ENCODE data around the gene GAA. TPM values are rescaled to one million over a fixed set of nuclear protein-coding genes. Genes with fewer than 3 reads are reported as not detected.

Gene GAA
- total RNA-seq, 2 experiments from 2014 or later, result 43.2 to 51.6 TPM

GRCh38 chr17:80105762-80106161 is 4.4 kb downstream of the GAA start:
- no peak for TF ChIP-seq EZH2phosphoT487 (IDR thresholded peaks at IDR 0.05; ENCODE audit: borderline replicate concordance, low read depth, low read length)
- TF ChIP-seq CTCF (conservative IDR thresholded peaks at IDR 0.05; ENCODE audit: low read length), result no peak
- Histone ChIP-seq H3K9me3 (ENCODE audit: low read length) (no peaks in the 10 kb centered on the region), H3K27ac (ENCODE audit: low read depth, low read length, poor library complexity, severe bottlenecking) (no peak overlapping the region), H2AFZ (ENCODE audit: low read length) (no peak overlapping the region), H3K4me3 (ENCODE audit: low read depth, low read length, poor library complexity, severe bottlenecking) (no peak overlapping the region), H3K9me2 (ENCODE audit: insufficient read depth, low read length) (no peaks in the 10 kb centered on the region), H4K20me1 (ENCODE audit: insufficient read depth, low read length) (no peaks in the 10 kb centered on the region), H3K79me2 (ENCODE audit: insufficient read depth, low read depth, low read length) (no peaks in the 10 kb centered on the region), H3K4me2 (ENCODE audit: low read length) (no peak overlapping the region), H3K36me3 (ENCODE audit: insufficient read depth, low read length) (no peaks in the 10 kb centered on the region), H3K4me1 (ENCODE audit: insufficient read depth, low read length, poor library complexity, severe bottlenecking) (peaks cover 13% of the 10 kb centered on the region)
- no TSS peak for BruUV-seq (replicated peaks)
- ChIA-PET CTCF (ENCODE audit: unreplicated experiment) (no interaction called here), POLR2A (no interaction called here)
- no peak for DNase-seq (ENCODE audit: low spot score)
- intact Hi-C loops (cut with micrococcal nuclease; ENCODE audit: unreplicated experiment), result no loop called here

- Histone ChIP-seq H3K4me2 (ENCODE audit: low read length) (no peak overlapping the region), H3K9me3 (ENCODE audit: low read length) (no peaks in the 10 kb centered on the region), H3K4me1 (ENCODE audit: insufficient read depth, low read length, poor library complexity, severe bottlenecking) (peaks cover 10% of the 10 kb centered on the region), H2AFZ (ENCODE audit: low read length) (no peak overlapping the region), H3K4me3 (ENCODE audit: low read depth, low read length, poor library complexity, severe bottlenecking) (no peak overlapping the region), H3K9me2 (ENCODE audit: insufficient read depth, low read length) (no peaks in the 10 kb centered on the region), H4K20me1 (ENCODE audit: insufficient read depth, low read length) (no peaks in the 10 kb centered on the region), H3K79me2 (ENCODE audit: insufficient read depth, low read depth, low read length) (no peaks in the 10 kb centered on the region), H3K27ac (ENCODE audit: low read depth, low read length, poor library complexity, severe bottlenecking) (no peak overlapping the region), H3K36me3 (ENCODE audit: insufficient read depth, low read length) (no peaks in the 10 kb centered on the region)
- ChIA-PET POLR2A (no interaction called here), CTCF (ENCODE audit: unreplicated experiment) (no interaction called here)
- intact Hi-C loops (cut with micrococcal nuclease; ENCODE audit: unreplicated experiment), result no loop called here
- no TSS peak for BruUV-seq (replicated peaks)
- no peak for TF ChIP-seq CTCF (conservative IDR thresholded peaks at IDR 0.05; ENCODE audit: low read length)
- TF ChIP-seq EZH2phosphoT487 (IDR thresholded peaks at IDR 0.05; ENCODE audit: borderline replicate concordance, low read depth, low read length), result no peak
- DNase-seq (ENCODE audit: low spot score), result no peak
Observed at GRCh38 chr17:80106176-80106575, 4.8 kb downstream of the GAA start.

GRCh38 chr17:80106751-80107150 is 5.4 kb downstream of the GAA start:
- Histone ChIP-seq H3K9me3 (ENCODE audit: low read length) (no peaks in the 10 kb centered on the region), H3K4me2 (ENCODE audit: low read length) (no peak overlapping the region), H3K79me2 (ENCODE audit: insufficient read depth, low read depth, low read length) (no peaks in the 10 kb centered on the region), H3K4me1 (ENCODE audit: insufficient read depth, low read length, poor library complexity, severe bottlenecking) (peaks cover 10% of the 10 kb centered on the region), H3K9me2 (ENCODE audit: insufficient read depth, low read length) (no peaks in the 10 kb centered on the region), H4K20me1 (ENCODE audit: insufficient read depth, low read length) (no peaks in the 10 kb centered on the region), H3K27ac (ENCODE audit: low read depth, low read length, poor library complexity, severe bottlenecking) (no peak overlapping the region), H2AFZ (ENCODE audit: low read length) (no peak overlapping the region), H3K36me3 (ENCODE audit: insufficient read depth, low read length) (no peaks in the 10 kb centered on the region), H3K4me3 (ENCODE audit: low read depth, low read length, poor library complexity, severe bottlenecking) (no peak overlapping the region)
- ChIA-PET CTCF (ENCODE audit: unreplicated experiment) (no interaction called here), POLR2A (no interaction called here)
- TF ChIP-seq EZH2phosphoT487 (IDR thresholded peaks at IDR 0.05; ENCODE audit: borderline replicate concordance, low read depth, low read length) (no peak), CTCF (conservative IDR thresholded peaks at IDR 0.05; ENCODE audit: low read length) (no peak)
- BruUV-seq (replicated peaks), result no TSS peak
- DNase-seq (ENCODE audit: low spot score), result no peak
- intact Hi-C loops (cut with micrococcal nuclease; ENCODE audit: unreplicated experiment), result no loop called here
